GM18511 (cell line): ENCODE data around the gene CTDNEP1.
A peak's percentile ranks its signal among the peaks of the same experiment; 100 is the strongest.

Experiments used
- ATAC-seq: cut with Tn5 transposase; IDR thresholded peaks from one replicate; pipeline ENCODE4 v1.9.1; 2021; ENCODE audit warnings: mild to moderate bottlenecking, moderate library complexity; ENCODE audit not compliant: unreplicated experiment

CTDNEP1 gene

GRCh38 chr17:7251661-7252175 is at the start of gene CTDNEP1:
CTDNEP1 (minus strand) TSS chr17:7251734; CDS start chr17:7251296, 438 bp downstream.
- peak; percentile 86 for ATAC-seq

- ATAC-seq: no peak
Observed at GRCh38 chr17:7296189-7296861, 44.8 kb upstream of the CTDNEP1 start.

DNA sequence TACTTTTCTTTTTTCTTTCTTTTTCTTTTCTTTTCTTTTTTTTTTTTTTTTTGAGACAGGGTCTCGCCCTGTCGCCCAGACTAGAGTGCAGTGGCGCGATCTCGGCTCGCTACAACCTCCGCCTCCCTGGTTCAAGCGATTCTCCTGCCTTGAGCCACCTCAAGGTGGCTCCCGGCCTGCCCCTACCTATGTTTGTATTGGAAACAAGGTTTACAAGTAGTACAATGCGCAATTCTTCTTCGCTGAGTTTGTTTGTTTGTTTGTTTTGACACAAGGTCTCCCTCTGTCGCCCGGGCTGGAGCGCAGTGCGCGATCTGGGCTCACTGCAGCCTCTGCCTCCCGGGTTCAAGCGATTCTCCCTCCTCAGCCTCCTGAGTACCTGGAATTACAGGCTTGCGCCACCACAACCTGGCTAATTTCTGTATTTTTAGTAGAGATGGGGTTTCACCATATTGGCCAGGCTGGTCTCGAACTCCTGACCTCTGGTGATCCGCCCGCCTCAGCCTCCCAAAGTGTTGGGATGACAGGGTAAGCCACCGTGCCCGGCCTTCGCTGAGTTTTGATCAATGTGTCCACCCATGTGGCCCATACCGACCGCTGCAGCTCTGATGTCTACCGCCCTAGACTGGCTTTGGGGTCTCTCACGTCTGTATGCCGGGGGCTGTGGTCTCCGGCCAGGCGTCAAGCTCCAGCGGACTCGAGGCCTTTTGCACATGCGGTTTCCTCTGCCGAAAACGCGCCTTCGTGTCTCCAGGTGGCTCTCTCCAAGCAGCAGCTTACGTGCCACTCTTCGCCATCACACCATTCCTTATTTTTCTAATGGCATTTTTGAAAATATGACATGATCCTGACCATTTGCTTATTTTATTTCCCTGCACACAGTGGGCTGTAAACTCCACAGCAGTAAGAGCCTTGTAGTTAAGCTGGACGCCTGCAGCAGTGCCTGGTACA is 44.0 kb upstream of the CTDNEP1 start:
- no peak for ATAC-seq

- no peak for ATAC-seq
Observed at GRCh38 chr17:7294614-7295153, 43.1 kb upstream of the CTDNEP1 start, which contains the start of gene YBX2. YBX2 (minus strand) TSS chr17:7294639; CDS start chr17:7294500, 139 bp downstream.

DNA sequence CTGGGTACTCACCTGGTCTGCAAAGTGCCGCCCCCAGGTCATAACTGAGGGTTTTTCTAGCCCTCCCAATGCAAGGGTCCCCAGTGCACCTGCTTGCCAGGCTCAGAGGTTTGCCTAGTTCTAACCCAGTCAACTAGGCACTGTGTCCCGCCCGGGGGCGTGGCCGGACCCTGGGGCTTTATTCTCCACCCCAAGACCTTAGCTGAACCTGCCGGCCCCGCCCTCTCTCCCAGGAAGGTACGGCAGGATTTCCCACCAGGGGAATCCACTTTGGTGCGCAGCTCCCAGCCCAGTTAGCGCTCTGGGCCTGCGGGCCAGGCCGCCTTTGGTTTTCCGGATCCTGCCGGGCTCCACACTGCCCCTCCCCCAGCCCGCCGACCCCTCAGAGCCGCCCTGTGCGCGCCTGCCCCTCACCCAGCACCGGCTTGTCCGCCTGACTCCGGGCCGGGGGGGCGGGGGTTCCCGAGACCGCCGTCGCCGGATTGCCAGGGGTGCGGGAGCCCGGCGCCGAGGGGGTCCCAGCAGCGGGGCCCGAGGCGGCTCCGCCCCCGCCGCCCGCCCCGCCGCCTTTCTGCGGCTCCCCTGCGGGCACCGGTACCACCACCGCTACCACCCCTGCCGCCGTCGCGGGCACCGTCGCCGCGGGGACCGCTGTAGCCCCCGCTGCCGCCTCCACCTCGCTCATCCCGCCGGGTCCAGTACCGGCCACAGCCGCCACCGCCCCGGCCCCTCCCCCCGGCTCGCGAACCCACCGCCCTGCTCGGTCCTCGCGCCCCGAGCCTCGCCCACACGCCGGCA is 42.5 kb upstream of the CTDNEP1 start:
- no peak for ATAC-seq

DNA sequence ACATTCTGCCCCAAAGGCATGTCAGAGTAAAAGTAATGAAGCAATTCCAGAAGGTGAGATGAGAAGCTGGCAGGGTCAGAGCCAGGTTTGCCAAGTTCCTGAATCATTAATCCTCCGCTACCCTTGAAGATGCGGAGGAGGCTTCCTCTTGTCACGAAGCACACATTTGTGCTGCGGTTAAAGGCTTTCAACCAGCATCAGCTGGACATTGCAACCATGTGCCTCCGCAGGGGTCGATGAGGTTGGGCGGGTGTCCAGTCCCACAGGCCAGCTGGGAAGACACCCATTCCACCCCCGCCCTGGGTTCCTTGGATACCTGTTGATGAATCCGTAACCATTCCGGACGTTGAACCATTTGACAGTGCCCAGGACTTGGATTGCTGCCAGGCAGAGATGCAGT is 41.6 kb upstream of the CTDNEP1 start:
- ATAC-seq: no peak

GRCh38 chr17:7292729-7293128 is 41.2 kb upstream of the CTDNEP1 start:
- ATAC-seq: no peak

DNA sequence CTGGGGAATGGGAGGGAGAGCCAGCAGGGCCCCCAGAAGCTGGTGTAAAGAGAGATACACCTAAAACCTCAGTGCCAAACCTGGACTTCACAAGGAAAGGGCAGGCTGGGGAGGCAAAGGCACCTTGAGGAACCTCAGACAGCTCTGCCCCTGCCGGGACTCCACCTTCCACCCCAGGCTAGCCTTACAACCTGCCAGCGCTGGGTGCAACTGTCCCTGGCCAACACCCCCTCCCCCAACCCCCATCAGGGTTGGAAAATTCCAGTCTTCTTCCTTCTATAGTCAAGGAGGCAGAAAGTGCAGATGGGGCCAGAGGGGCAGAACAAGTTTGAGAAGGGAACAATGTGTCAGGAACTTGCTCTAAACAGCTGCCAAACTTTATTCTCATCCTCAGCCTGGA is 40.7 kb upstream of the CTDNEP1 start:
- ATAC-seq: no peak

GRCh38 chr17:7290685-7291084 is 39.2 kb upstream of the CTDNEP1 start:
- ATAC-seq: no peak

- no peak for ATAC-seq
Observed at GRCh38 chr17:7290166-7290565, 38.6 kb upstream of the CTDNEP1 start.

- ATAC-seq: no peak
Observed at GRCh38 chr17:7289256-7290032, 37.9 kb upstream of the CTDNEP1 start.

DNA sequence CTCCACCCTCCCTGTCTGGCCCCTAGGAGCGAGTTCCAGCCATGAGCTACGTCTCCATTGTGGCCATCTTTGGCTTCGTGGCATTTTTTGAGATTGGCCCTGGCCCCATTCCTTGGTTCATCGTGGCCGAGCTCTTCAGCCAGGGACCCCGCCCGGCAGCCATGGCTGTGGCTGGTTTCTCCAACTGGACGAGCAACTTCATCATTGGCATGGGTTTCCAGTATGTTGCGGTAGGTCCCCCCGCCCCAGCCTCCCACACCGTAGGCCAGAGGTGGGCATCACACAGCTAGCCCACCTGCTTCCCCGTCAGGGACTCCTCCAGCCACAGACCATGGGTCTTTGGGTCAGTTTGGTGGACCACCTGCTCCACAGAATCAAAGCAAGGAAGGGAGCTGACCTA is 34.1 kb upstream of the CTDNEP1 start:
- ATAC-seq: no peak

DNA sequence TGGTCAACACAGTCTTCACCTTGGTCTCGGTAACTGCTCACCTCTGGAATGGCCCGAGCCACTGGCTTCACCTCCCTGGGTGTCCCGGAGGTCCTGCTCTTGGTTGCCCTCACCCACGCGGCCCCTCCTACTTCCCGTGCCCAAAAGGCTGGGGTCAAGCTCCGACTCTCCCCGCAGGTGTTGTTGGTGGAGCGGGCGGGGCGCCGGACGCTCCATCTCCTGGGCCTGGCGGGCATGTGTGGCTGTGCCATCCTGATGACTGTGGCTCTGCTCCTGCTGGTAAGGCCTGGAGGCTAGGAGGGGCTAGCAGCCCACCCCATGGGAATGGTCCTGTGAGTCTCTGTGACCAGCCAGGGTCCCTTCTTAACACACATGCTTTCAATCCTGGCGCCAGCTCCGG is 33.4 kb upstream of the CTDNEP1 start:
- ATAC-seq: no peak

- no peak for ATAC-seq
Observed at GRCh38 chr17:7283471-7284216, 32.1 kb upstream of the CTDNEP1 start.

- ATAC-seq: no peak
Observed at GRCh38 chr17:7282752-7283321, 31.3 kb upstream of the CTDNEP1 start.

DNA sequence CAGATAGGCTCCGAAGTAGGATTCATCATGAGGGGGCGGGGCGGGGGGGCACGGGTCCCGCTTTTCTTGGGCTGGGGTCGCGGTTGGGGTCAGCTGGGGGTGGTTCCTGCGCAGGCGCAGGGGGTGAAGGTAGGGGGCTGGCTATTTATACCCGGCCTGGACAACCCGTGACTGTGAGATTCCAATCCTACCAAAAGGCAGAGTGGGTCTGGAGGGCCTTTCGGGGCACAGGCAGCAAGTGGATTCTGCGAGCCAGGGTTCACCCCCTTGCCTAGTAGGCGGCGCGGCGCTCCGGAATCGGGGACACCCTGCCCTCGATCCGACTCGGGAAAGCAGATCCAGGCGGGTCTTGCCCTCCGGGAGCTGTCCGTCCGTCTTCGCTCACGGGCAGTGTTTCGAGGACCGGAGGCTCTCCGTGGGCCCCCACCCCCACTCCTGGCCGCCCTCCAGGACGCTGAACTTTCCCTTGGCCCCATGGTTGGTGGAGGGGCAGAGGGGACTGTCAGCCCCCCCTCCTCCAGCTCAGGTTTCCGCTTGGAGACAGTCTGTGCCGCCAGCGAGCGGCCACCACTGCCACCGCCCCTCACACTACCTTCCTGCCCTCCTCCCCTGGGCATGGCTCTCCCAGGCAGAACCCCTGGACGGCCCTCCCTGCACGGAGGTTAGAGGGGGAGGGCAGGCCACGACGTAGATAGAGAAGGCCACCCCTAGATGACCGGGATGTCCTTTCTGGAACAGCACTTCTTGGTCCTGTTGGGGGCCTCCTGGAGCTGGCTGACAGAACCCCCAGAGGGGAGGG is 30.6 kb upstream of the CTDNEP1 start:
- ATAC-seq: no peak

- peak; percentile 60 for ATAC-seq
Observed at GRCh38 chr17:7281074-7281952, 29.8 kb upstream of the CTDNEP1 start, which contains the start of gene SLC2A4. SLC2A4 (plus strand) TSS chr17:7281718; CDS start chr17:7281935, 217 bp downstream.
